Measurements from ENCODE around the gene TTC21B.

DNA sequence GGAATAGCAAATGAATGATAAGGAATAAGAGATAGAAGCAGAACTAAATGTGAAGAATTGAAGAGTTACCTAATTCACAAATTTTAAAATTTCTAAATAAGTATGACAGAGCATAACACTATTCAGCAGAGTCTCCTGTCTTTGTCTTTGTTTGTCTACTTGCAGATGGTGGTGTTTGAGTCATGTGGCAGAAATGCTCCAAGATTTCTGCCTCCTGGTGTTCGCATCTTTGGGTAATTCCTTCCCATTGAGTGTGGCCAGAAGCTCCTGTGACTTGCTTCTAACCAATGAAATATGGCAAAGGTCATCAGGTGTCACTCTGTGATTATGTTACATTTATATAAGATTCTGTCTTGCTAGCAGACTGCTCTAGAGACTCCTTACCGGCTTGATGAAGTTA is 114.0 kb downstream of the TTC21B start:
- no peak for TF ChIP-seq POLR2A (IDR thresholded peaks at IDR 0.05)
- TF ChIP-seq, protein P1, sequence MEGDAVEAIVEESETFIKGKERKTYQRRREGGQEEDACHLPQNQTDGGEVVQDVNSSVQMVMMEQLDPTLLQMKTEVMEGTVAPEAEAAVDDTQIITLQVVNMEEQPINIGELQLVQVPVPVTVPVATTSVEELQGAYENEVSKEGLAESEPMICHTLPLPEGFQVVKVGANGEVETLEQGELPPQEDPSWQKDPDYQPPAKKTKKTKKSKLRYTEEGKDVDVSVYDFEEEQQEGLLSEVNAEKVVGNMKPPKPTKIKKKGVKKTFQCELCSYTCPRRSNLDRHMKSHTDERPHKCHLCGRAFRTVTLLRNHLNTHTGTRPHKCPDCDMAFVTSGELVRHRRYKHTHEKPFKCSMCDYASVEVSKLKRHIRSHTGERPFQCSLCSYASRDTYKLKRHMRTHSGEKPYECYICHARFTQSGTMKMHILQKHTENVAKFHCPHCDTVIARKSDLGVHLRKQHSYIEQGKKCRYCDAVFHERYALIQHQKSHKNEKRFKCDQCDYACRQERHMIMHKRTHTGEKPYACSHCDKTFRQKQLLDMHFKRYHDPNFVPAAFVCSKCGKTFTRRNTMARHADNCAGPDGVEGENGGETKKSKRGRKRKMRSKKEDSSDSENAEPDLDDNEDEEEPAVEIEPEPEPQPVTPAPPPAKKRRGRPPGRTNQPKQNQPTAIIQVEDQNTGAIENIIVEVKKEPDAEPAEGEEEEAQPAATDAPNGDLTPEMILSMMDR (IDR thresholded peaks at IDR 0.05) = no peak
- TF ChIP-seq POLR2AphosphoS5 (IDR thresholded peaks at IDR 0.05) = no peak

Measured in stomach (tissue), 4 donors.